GM10266 (cell line): ENCODE data around the gene PGBD1.

Experiments used
- DNase-seq: peaks from one replicate; pipeline ENCODE4 v3.0.0; 2012; ENCODE audit errors: extremely low spot score
- CTCF ChIP-seq: IDR thresholded peaks from 2 replicates; pipeline ENCODE4 v1.5.1; 2012; ENCODE audit warnings: mild to moderate bottlenecking, low read depth; ENCODE audit not compliant: control insufficient read depth, insufficient read depth; ENCODE audit errors: missing control alignments

The PGBD1 gene

GRCh38 chr6:28267695-28268059, 13.7 kb upstream of the PGBD1 start:
- no peak for TF ChIP-seq CTCF
- DNase-seq = no peak

GRCh38 chr6:28269492-28269891, 11.9 kb upstream of the PGBD1 start:
- DNase-seq = no peak
- no peak for TF ChIP-seq CTCF

- no peak for TF ChIP-seq CTCF
- no peak for DNase-seq
Measured at GRCh38 chr6:28274888-28275287, 6.5 kb upstream of the PGBD1 start.

- no peak for TF ChIP-seq CTCF
- DNase-seq = no peak
Measured at GRCh38 chr6:28277746-28278145, 3.6 kb upstream of the PGBD1 start.

GRCh38 chr6:28280595-28281287, 631 bp upstream of the PGBD1 start:
- DNase-seq = no peak
- no peak for TF ChIP-seq CTCF

- no peak for TF ChIP-seq CTCF
Measured at GRCh38 chr6:28282926-28283325, 1.6 kb downstream of the PGBD1 start.

GRCh38 chr6:28291573-28291972, 10.2 kb downstream of the PGBD1 start:
- no peak for TF ChIP-seq CTCF
- no peak for DNase-seq

More at GRCh38 chr6:28282926-28283325, 1.6 kb downstream of the PGBD1 start:
- no peak for DNase-seq
